Fibroblast of villous mesenchyme (primary cell): Measurements from ENCODE around the gene SMYD1. TPM values are rescaled to one million over a fixed set of nuclear protein-coding genes. Genes with fewer than 3 reads are reported as not detected.
A peak's percentile ranks its signal among the peaks of the same experiment; 100 is the strongest.
"Not testable (repeated sequence)": the region's sequence is repeated elsewhere in the genome, so short reads cannot be mapped to it uniquely, and the experiment has no call there.

ENCODE experiments used
- DNase-seq: peaks from one replicate; pipeline ENCODE4 v3.0.0-alpha.2; 2010; ENCODE audit warnings: low read depth
- H3K4me3 ChIP-seq: 2 replicates; pipeline ENCODE4 v1.5.1; 2011; ENCODE audit warnings: low read depth, mild to moderate bottlenecking, low read length
- CTCF ChIP-seq: IDR thresholded peaks from 2 replicates; pipeline ENCODE4 v1.5.1; 2012; ENCODE audit warnings: low read depth, mild to moderate bottlenecking, low read length; ENCODE audit not compliant: insufficient read depth
- total RNA-seq: library from RNA; depleted of rRNA; stranded (reverse); fragments of >200 nt; gene quantifications from 2 replicates; pipeline ENCODE4 v1.2.3, GENCODE V29; 2012

The SMYD1 gene
- total RNA-seq, 1 donor, result not detected

- H3K4me3 ChIP-seq, result no peak overlapping the region
- no peak for TF ChIP-seq CTCF
- DNase-seq, result no peak
Measured at GRCh38 chr2:88028931-88029330, 38.7 kb upstream of the SMYD1 start.

GRCh38 chr2:88032070-88032702 lies 35.4 kb upstream of the SMYD1 start:
- no peak overlapping the region for H3K4me3 ChIP-seq
- DNase-seq, result no peak
- TF ChIP-seq CTCF, result no peak

- no peak for TF ChIP-seq CTCF
- H3K4me3 ChIP-seq, result no peak overlapping the region
- no peak for DNase-seq
Measured at GRCh38 chr2:88036182-88036581, 31.4 kb upstream of the SMYD1 start.

GRCh38 chr2:88036606-88037005 lies 31.0 kb upstream of the SMYD1 start:
- DNase-seq, result no peak
- H3K4me3 ChIP-seq, result no peak overlapping the region
- TF ChIP-seq CTCF, result no peak

GRCh38 chr2:88038263-88039105 lies 29.1 kb upstream of the SMYD1 start:
- no peak for TF ChIP-seq CTCF

GRCh38 chr2:88042476-88042875 lies 25.1 kb upstream of the SMYD1 start:
- no peak overlapping the region for H3K4me3 ChIP-seq
- no peak for TF ChIP-seq CTCF
- no peak for DNase-seq

More at GRCh38 chr2:88038263-88039105, 29.1 kb upstream of the SMYD1 start:
- peak; percentile 89 for DNase-seq
- H3K4me3 ChIP-seq, result no peak overlapping the region

GRCh38 chr2:88045561-88045960 lies 22.1 kb upstream of the SMYD1 start:
- H3K4me3 ChIP-seq, DNase-seq: not testable (repeated sequence)
